LNCaP clone FGC (cell line): Measurements from ENCODE around the gene GPR82.
"Not testable (repeated sequence)": the region's sequence is repeated elsewhere in the genome, so short reads cannot be mapped to it uniquely, and the experiment has no call there.

Source experiments
- DNase-seq: peaks from one replicate; pipeline ENCODE4 v3.0.0-alpha.2; 2011; ENCODE audit warnings: low read depth
- H3K4me3 ChIP-seq: 2 replicates; pipeline ENCODE4 v1.5.1; 2011; ENCODE audit warnings: mild to moderate bottlenecking, low read depth, low read length, control low read depth
- CTCF ChIP-seq: IDR thresholded peaks from 2 replicates; pipeline ENCODE4 v1.5.1; 2012; ENCODE audit warnings: mild to moderate bottlenecking; ENCODE audit not compliant: control insufficient read depth, insufficient read depth; ENCODE audit errors: extremely low read depth

GPR82 gene, protein sequence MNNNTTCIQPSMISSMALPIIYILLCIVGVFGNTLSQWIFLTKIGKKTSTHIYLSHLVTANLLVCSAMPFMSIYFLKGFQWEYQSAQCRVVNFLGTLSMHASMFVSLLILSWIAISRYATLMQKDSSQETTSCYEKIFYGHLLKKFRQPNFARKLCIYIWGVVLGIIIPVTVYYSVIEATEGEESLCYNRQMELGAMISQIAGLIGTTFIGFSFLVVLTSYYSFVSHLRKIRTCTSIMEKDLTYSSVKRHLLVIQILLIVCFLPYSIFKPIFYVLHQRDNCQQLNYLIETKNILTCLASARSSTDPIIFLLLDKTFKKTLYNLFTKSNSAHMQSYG

DNA sequence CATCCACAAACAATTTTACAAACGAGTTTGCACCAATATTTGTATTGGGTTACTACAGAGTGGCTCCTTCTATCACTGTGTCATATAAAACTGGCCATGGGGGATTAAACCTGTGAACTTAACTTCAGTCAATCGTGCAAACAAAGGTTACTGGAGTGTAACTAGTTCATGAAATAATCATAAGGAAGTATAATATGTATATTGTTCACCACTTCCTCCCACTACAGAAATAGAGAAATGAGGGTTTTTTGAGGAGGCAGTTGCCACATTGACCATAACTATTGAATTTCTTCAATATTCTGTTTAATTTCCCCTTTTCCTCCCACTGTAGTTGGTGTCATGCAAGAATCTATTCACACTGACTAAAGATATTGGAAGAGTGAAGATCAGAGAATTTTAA, at the start of gene GPR82:
Gene GPR82 (plus strand): TSS at position 356 of the 400 bp plus-strand sequence. CDS start 2,846 bp downstream, outside the sequence.
- no peak for TF ChIP-seq CTCF
- DNase-seq, result no peak
- no peak within 1 kb of the TSS for H3K4me3 ChIP-seq

DNA sequence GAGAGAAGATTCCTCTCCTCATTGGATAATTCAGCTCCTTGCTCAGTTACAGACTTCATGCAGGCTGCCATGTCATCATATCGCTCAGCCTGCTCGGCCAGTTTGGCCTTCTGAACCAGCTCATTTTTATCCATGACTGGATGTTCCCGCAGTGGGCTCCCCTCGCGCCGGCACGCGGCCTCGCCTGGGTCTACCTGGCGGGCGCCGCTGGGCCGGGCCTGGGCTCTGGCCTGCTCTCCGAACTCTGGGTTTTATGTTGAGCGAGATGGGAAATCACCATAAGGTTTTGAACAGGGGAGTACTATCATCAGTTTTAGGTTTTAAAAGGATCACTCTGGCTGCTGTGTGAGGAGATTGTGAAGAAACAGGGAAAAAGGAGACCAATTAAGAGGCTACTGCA, 47.6 kb upstream of the GPR82 start:
- not testable (repeated sequence) for DNase-seq, H3K4me3 ChIP-seq

DNA sequence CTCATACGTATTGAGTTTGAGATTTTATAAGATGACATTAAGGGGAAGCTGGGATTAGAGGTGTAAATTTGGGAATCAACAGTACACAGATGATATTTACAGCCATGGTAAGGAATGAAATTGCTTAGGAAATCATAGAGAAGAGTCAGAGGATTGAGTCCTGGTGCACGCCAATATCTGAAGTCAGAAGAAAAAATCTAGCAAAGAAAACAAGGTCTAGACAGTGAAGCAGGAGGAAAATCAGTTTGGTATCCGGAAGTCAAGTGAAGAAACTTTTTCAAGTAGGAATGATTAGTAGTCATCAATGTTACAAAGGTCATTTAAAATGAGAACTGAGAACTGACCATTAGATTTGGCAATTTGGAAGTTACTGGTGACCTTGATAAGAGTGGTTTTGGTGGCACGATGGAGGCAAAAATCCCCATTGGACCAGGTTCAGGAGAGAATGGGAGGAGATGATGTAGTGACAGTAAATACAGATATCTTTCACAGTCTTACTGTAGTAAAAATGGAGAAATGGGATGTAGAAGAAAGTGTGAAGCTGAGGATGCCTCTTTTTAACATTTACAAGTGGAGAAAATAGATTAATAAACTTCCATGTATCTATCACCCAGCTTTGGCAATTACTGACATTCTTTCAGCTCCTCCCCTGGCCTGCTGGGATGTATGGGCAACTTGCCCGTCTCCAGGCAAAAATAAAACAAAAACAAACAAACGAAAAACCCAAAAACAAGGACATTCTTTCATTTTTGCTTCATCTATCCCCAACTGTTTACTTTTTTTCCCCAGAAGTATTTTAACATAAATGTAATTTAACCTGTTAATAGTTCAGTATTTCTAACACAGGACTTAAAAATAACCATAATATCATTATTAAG, 46.6 kb upstream of the GPR82 start:
- no peak for TF ChIP-seq CTCF

DNA sequence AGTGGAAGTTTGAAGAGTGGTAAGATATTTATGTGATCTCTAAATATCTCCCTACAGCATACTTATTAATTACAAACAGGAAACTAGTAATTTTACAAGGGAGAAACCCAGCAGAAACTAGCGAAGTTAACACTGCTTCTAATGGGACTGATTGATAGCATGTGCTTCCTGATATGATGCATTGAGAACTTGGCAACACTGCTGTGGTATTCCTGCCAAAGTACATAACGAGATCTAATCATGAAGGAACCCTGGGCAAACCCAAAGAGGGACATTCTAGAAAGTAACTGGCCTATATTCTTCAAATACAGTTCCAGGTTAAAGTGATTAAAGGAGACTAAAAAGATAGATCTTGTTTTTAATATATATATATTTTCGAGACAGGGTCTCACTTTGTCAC, 39.8 kb upstream of the GPR82 start:
- peak; percentile 81 for DNase-seq
- no peak for TF ChIP-seq CTCF
- H3K4me3 ChIP-seq, result no peak overlapping the region

More for the DNA sequence above, 46.6 kb upstream of the GPR82 start:
- H3K4me3 ChIP-seq, result no peak overlapping the region
- DNase-seq, result no peak

DNA sequence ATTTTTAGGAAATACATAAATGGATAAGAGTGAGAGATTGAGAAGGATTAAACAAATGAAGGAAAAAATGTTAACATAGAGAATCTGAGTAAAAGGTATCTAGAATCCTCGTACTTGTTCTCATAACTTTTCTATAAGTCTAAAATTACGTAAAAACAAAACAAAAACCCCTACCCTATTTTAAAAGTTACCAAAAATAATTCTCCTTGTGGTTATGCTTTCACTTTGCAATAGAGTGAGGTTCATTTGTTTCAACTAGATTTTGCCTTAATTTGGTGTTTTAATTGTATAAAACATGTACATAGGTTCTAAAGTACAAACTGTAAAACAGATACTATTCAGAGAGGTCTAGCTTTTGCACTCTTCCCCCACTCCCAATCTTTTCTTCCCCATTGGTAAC, 39.0 kb upstream of the GPR82 start:
- DNase-seq, result no peak
- H3K4me3 ChIP-seq, result no peak overlapping the region
- TF ChIP-seq CTCF, result no peak

GRCh38 chrX:41686788-41687187, 37.2 kb upstream of the GPR82 start:
- TF ChIP-seq CTCF, result no peak
- H3K4me3 ChIP-seq, result no peak overlapping the region
- no peak for DNase-seq

DNA sequence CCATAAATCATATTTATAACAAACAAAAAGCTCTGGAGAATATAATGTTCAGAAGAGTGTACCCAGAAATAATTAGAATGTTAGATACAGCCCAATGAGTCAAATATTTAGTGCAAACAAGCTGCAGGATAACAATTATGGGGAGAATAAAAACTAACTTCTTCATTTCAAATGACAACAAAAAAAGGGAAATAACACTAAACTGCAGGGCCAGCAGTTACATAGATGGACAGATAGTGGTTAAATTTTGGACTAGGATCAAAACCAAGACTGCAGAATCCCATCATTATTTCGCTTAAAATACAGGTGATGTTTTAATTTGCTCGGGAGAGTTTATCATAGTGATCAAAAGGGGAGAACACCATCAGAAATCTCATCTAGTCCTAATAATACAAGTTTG, 35.8 kb upstream of the GPR82 start:
- TF ChIP-seq CTCF, result no peak
- H3K4me3 ChIP-seq, result no peak overlapping the region
- no peak for DNase-seq
